Measurements from ENCODE around the gene SFRP2.

Gene SFRP2

GRCh38 chr4:153781717-153782416, 7.0 kb downstream of the SFRP2 start (continued):
- TF ChIP-seq, protein P1, sequence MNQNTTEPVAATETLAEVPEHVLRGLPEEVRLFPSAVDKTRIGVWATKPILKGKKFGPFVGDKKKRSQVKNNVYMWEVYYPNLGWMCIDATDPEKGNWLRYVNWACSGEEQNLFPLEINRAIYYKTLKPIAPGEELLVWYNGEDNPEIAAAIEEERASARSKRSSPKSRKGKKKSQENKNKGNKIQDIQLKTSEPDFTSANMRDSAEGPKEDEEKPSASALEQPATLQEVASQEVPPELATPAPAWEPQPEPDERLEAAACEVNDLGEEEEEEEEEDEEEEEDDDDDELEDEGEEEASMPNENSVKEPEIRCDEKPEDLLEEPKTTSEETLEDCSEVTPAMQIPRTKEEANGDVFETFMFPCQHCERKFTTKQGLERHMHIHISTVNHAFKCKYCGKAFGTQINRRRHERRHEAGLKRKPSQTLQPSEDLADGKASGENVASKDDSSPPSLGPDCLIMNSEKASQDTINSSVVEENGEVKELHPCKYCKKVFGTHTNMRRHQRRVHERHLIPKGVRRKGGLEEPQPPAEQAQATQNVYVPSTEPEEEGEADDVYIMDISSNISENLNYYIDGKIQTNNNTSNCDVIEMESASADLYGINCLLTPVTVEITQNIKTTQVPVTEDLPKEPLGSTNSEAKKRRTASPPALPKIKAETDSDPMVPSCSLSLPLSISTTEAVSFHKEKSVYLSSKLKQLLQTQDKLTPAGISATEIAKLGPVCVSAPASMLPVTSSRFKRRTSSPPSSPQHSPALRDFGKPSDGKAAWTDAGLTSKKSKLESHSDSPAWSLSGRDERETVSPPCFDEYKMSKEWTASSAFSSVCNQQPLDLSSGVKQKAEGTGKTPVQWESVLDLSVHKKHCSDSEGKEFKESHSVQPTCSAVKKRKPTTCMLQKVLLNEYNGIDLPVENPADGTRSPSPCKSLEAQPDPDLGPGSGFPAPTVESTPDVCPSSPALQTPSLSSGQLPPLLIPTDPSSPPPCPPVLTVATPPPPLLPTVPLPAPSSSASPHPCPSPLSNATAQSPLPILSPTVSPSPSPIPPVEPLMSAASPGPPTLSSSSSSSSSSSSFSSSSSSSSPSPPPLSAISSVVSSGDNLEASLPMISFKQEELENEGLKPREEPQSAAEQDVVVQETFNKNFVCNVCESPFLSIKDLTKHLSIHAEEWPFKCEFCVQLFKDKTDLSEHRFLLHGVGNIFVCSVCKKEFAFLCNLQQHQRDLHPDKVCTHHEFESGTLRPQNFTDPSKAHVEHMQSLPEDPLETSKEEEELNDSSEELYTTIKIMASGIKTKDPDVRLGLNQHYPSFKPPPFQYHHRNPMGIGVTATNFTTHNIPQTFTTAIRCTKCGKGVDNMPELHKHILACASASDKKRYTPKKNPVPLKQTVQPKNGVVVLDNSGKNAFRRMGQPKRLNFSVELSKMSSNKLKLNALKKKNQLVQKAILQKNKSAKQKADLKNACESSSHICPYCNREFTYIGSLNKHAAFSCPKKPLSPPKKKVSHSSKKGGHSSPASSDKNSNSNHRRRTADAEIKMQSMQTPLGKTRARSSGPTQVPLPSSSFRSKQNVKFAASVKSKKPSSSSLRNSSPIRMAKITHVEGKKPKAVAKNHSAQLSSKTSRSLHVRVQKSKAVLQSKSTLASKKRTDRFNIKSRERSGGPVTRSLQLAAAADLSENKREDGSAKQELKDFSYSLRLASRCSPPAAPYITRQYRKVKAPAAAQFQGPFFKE (tag by site-specific recombination; IDR thresholded peaks at IDR 0.05; ENCODE audit: borderline replicate concordance) = no peak
- TF ChIP-seq ZBTB44 (tag by site-specific recombination; IDR thresholded peaks at IDR 0.05) (peak; percentile 91), ZBTB21 (tag by site-specific recombination; IDR thresholded peaks at IDR 0.05) (peak; percentile 54; the same call in 1 of the 2 replicates), ZNF585B (tag by site-specific recombination; IDR thresholded peaks at IDR 0.05) (no peak), ZNF239 (tag by site-specific recombination; IDR thresholded peaks at IDR 0.05) (no peak), ZFP37 (tag by site-specific recombination; IDR thresholded peaks at IDR 0.05) (no peak), ZNF394 (tag by site-specific recombination; IDR thresholded peaks at IDR 0.05; ENCODE audit: borderline replicate concordance) (no peak; the same call in 1 of the 2 replicates), KLF7 (tag by site-specific recombination; IDR thresholded peaks at IDR 0.05; ENCODE audit: borderline replicate concordance) (no peak), ZNF354C (tag by site-specific recombination; IDR thresholded peaks at IDR 0.05; ENCODE audit: borderline replicate concordance, low read depth) (no peak), ZNF423 (tag by site-specific recombination; IDR thresholded peaks at IDR 0.05) (no peak), ZNF747 (tag by site-specific recombination; IDR thresholded peaks at IDR 0.05) (no peak), ZNF596 (tag by site-specific recombination; IDR thresholded peaks at IDR 0.05) (peak; percentile 61), PRDM1 (tag by site-specific recombination; IDR thresholded peaks at IDR 0.05) (peak; percentile 68), ZBTB20 (tag by site-specific recombination; IDR thresholded peaks at IDR 0.05) (no peak)
- TF ChIP-seq, protein P2, sequence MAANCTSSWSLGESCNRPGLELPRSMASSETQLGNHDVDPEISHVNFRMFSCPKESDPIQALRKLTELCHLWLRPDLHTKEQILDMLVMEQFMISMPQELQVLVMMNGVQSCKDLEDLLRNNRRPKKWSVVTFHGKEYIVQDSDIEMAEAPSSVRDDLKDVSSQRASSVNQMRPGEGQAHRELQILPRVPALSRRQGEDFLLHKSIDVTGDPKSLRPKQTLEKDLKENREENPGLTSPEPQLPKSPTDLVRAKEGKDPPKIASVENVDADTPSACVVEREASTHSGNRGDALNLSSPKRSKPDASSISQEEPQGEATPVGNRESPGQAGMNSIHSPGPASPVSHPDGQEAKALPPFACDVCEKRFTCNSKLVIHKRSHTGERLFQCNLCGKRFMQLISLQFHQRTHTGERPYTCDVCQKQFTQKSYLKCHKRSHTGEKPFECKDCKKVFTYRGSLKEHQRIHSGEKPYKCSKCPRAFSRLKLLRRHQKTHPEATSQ (tag by site-specific recombination; IDR thresholded peaks at IDR 0.05) = no peak
- TF ChIP-seq, protein P3, sequence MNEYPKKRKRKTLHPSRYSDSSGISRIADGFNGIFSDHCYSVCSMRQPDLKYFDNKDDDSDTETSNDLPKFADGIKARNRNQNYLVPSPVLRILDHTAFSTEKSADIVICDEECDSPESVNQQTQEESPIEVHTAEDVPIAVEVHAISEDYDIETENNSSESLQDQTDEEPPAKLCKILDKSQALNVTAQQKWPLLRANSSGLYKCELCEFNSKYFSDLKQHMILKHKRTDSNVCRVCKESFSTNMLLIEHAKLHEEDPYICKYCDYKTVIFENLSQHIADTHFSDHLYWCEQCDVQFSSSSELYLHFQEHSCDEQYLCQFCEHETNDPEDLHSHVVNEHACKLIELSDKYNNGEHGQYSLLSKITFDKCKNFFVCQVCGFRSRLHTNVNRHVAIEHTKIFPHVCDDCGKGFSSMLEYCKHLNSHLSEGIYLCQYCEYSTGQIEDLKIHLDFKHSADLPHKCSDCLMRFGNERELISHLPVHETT (tag by site-specific recombination; IDR thresholded peaks at IDR 0.05) = no peak
- TF ChIP-seq, protein P4, sequence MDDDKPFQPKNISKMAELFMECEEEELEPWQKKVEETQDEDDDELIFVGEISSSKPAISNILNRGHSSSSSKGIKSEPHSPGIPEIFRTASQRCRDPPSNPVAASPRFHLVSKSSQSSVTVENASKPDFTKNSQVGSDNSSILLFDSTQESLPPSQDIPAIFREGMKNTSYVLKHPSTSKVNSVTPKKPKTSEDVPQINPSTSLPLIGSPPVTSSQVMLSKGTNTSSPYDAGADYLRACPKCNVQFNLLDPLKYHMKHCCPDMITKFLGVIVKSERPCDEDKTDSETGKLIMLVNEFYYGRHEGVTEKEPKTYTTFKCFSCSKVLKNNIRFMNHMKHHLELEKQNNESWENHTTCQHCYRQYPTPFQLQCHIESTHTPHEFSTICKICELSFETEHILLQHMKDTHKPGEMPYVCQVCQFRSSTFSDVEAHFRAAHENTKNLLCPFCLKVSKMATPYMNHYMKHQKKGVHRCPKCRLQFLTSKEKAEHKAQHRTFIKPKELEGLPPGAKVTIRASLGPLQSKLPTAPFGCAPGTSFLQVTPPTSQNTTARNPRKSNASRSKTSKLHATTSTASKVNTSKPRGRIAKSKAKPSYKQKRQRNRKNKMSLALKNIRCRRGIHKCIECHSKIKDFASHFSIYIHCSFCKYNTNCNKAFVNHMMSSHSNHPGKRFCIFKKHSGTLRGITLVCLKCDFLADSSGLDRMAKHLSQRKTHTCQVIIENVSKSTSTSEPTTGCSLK (tag by site-specific recombination; IDR thresholded peaks at IDR 0.05) = no peak
- TF ChIP-seq, protein P5, sequence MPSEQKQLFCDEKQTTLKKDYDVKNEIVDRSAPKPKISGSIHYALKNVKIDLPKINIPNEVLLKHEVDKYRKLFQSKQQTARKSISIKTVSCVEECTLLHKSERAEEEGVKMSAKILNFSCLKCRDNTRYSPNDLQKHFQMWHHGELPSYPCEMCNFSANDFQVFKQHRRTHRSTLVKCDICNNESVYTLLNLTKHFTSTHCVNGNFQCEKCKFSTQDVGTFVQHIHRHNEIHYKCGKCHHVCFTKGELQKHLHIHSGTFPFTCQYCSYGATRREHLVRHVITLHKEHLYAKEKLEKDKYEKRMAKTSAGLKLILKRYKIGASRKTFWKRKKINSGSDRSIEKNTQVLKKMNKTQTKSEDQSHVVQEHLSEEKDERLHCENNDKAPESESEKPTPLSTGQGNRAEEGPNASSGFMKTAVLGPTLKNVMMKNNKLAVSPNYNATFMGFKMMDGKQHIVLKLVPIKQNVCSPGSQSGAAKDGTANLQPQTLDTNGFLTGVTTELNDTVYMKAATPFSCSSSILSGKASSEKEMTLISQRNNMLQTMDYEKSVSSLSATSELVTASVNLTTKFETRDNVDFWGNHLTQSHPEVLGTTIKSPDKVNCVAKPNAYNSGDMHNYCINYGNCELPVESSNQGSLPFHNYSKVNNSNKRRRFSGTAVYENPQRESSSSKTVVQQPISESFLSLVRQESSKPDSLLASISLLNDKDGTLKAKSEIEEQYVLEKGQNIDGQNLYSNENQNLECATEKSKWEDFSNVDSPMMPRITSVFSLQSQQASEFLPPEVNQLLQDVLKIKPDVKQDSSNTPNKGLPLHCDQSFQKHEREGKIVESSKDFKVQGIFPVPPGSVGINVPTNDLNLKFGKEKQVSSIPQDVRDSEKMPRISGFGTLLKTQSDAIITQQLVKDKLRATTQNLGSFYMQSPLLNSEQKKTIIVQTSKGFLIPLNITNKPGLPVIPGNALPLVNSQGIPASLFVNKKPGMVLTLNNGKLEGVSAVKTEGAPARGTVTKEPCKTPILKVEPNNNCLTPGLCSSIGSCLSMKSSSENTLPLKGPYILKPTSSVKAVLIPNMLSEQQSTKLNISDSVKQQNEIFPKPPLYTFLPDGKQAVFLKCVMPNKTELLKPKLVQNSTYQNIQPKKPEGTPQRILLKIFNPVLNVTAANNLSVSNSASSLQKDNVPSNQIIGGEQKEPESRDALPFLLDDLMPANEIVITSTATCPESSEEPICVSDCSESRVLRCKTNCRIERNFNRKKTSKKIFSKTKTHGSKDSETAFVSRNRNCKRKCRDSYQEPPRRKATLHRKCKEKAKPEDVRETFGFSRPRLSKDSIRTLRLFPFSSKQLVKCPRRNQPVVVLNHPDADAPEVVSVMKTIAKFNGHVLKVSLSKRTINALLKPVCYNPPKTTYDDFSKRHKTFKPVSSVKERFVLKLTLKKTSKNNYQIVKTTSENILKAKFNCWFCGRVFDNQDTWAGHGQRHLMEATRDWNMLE (tag by site-specific recombination; conservative IDR thresholded peaks at IDR 0.05; ENCODE audit: low read depth) = peak; percentile 53
- TF ChIP-seq, protein P6, sequence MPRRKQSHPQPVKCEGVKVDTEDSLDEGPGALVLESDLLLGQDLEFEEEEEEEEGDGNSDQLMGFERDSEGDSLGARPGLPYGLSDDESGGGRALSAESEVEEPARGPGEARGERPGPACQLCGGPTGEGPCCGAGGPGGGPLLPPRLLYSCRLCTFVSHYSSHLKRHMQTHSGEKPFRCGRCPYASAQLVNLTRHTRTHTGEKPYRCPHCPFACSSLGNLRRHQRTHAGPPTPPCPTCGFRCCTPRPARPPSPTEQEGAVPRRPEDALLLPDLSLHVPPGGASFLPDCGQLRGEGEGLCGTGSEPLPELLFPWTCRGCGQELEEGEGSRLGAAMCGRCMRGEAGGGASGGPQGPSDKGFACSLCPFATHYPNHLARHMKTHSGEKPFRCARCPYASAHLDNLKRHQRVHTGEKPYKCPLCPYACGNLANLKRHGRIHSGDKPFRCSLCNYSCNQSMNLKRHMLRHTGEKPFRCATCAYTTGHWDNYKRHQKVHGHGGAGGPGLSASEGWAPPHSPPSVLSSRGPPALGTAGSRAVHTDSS (tag by site-specific recombination; IDR thresholded peaks at IDR 0.05) = no peak
